ENCODE results near the gene SLC51A.
"Not testable (repeated sequence)": the region's sequence is repeated elsewhere in the genome, so short reads cannot be mapped to it uniquely, and the experiment has no call there.

GRCh38 chr3:196205442-196206205 is 10.7 kb upstream of the SLC51A start:
- not testable (repeated sequence) for TF ChIP-seq POLR2A, POLR2AphosphoS5, TAF1, SPI1, POU2F2 (IDR thresholded peaks at IDR 0.05; ENCODE audit: low read depth, low read length)
